Anterior cingulate cortex (tissue), 58 donors: ENCODE measurements around the gene SEMA6A.

Experiments used
- DNase-seq, 58 donors: peaks; one replicate each; lab custom pipeline; 2025; lab: John Stamatoyannopoulos, UW

SEMA6A gene

GRCh38 chr5:116576053-116576713, 1.6 kb upstream of the SEMA6A start:
- DNase-seq: peak in 52 of 58 donors; percentile 15 to 77 (median 54)

- peak in 18 of 58 donors; percentile 3 to 72 (median 36) for DNase-seq
Observed at GRCh38 chr5:116575326-116576052, 866 bp upstream of the SEMA6A start.

DNA sequence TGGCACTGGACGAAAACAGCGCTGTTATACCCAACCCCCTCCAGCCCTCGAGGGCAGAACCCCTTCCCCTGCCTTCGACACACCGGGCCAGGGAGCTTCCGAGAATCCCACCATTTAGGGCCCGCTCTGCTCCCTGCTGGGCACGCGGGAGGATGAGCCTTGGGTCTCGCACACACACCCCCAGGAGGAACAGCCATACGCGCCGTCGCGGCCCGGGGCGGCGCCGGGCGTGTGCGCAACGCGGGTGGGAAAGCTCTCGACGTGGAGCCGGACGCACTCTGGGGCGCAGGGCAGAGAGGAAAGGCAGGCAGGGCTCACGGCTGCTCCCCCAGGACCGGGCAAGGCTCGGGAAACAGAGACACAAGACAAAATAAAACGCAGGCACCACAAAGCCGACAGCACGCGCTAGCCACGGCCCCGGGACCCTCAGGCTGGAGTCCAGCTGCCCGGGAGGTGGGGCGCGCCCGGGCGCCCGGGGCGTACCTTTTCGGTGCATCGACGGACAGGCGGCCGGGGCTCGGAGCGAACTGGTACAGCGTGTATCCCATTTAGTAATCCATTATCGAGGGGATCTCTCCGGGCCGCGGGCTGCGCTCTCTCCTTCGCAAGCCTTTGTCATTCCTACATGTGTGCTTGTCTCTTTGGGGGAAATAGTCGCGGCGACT, 789 bp downstream of the SEMA6A start:
- peak in 29 of 58 donors; percentile 10 to 66 (median 45) for DNase-seq

DNA sequence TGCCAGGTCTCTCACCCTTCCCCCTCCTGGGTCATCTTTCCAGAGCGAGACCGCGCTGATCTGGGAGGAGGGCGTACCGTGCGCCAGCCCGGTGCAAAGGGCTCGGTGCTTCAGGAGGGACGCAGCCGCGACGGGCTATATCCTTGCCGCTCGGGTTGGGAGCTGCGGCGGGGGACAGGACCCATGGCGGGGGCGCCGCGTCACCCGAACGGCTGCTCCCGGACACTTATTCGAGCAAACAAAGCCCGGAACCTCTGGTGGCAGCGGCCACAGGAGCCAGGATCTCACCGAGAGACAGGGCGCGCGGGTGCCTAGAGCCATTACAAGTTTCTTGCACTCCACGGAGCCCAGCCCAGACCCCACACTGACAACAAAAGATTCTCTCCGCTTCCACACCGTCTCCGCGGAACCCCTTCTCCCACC, 1.3 kb downstream of the SEMA6A start:
- peak in 16 of 58 donors; percentile 33 to 68 (median 57) for DNase-seq

DNA sequence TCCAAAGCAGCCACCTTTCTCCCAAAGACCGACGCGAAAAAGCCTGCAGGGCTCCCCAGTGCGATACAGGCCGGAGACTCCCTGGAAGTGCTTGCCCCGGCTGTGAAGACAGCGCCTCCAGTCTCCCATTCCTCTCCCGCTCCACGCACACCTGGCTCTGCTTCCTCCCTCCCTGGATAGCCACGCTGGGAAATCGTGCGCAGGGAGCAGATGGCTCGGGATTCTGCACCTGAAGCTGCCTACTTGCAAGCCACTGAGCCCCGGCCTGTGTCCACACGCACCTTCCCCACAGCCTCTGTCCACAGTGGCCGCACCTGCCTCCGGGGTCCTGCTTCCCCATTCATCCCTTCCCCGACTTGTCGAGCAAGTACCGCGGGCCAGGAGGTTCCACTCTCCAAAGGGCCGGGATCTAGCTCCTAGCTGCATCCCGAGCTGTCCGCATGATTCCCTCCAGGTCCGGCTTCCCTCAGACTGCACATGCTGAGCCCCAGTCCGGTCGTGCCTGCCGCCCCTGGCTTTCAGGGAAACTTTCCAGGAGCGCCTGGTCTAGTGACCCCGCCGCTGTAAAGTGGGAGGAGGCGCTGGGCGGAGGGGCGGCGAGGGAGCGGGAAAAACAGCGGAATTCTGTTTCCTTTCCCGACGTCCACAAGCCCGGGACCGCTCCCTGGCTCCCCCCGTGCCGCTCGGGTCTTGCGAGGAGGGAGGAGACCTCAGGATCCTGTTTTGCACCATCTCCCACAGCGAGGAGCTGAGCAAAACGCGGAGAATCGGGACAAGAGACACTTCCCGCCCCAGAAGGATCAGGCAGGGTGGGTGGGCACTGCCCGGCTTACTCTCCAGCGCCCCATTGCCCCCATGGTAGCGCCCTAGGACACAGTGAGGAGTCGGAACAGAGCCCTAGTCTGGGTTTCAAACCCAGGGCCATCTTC, 2.0 kb downstream of the SEMA6A start:
- DNase-seq: peak in 48 of 58 donors; percentile 17 to 75 (median 53)

GRCh38 chr5:116571568-116572349, 2.9 kb downstream of the SEMA6A start:
- DNase-seq: peak in 4 of 58 donors; percentile 38 to 60 (median 52)

- no peak for DNase-seq
Observed at GRCh38 chr5:116569999-116570398, 4.6 kb downstream of the SEMA6A start.

DNA sequence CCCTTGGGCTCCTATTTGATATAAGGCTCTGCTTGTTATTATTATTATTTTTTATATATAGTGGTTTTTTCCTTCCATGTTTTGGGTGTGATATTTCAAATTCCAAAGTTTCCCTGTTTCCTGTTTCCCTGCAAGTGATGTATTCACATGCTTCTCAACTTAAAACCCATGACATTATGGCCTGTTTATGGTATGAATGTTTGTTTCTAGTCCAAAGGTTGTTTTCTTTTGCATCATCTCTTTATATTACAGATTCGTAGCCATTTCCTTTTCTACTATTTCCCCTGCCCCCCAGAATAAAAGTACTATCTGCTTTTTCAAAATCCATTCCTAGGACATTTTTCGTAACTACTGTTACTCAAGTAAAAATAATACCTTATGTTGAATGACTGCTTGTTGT, 7.5 kb downstream of the SEMA6A start:
- no peak for DNase-seq

- DNase-seq: no peak
Observed at GRCh38 chr5:116566251-116566650, 8.4 kb downstream of the SEMA6A start.

GRCh38 chr5:116564756-116565490, 9.7 kb downstream of the SEMA6A start:
- no peak for DNase-seq

DNA sequence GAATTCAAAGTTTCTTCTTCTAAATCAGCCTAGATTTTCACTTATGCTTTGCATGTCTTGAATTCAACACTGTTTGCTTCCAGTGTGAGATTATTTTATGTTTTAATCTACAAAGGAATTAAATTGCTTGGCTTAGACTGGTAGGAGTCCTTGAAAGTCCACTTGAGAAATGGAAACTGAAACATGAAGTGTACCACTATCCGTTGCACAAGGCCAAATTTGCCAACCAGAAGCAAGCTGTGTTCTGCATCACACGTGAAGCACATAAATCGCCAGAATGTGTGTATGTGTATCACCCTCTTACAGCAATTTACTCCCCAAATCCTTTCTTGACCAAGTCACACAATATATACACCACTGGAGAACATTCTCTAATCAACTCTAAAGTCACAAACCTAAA, 10.3 kb downstream of the SEMA6A start:
- DNase-seq: no peak

DNA sequence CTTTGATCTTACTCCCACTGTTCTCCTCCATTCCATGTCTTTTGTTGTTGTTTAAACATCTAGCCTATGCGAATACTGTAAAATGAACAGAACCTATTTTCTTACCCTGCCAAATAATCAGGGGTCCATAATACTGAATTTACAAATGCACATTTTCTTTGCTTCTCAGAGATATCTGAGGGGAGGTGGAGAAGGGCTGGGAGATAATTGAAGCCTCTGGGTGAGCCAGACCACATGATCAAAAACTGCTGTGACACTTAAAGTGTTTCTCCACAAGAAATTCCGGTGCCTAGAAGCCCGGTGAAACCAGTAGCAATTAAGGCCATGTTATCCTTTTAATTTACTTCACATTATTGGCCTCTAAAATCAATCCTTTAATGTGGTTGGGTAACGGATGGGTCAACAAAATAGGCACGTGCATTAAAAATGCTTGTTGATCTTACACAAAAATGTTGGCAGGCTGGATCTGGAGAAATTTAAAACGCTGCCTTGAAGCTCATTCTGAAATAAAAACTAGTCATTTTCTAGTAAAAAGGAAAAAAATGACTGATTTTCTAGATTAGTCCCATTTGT, 10.8 kb downstream of the SEMA6A start:
- no peak for DNase-seq

- no peak for DNase-seq
Observed at GRCh38 chr5:116562669-116563068, 12.0 kb downstream of the SEMA6A start.

GRCh38 chr5:116561658-116562057, 13.0 kb downstream of the SEMA6A start:
- DNase-seq: no peak

DNA sequence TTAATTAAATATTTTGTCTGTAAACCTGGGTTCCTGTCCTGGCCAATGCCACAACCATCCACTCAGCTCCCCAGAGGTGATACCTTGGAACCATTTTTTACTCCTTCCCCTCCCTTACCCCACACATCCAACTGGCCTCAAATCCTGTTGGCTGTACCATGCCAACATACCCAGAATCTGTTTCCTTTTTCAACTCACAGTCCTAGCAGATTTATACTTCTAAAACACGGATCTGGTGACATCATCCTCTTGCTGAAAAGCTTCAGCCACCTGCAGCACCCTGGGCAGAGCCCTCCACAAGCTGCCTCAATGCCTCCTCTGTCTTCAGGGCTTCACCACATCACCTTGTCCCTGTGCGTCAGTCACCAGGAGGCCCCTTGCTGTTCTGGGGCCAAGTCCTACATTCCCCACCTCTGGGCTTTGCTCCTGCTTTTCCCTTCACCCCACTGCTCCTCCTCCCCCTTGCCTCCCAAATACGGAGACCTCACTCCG, 14.9 kb downstream of the SEMA6A start:
- DNase-seq: no peak

DNA sequence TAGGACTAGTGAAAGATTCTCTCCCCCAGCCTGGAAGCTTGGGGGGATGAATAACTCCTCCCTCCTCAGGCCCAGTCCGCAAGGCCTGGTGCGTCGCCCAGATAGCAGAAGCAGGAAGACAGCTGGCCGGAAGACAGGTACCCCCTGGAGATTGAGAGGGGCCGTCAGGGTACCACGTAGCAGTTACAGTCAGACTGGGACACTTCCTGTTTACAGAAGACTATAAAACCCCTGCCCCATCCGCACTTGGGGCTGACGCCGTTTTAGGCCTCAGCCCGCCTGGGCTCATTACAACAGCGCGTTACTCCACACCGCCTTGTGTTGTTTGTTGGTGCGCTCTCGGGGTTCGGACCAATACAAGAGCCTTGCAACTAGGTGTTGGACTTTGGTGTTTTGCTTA, 15.4 kb downstream of the SEMA6A start:
- no peak for DNase-seq

DNA sequence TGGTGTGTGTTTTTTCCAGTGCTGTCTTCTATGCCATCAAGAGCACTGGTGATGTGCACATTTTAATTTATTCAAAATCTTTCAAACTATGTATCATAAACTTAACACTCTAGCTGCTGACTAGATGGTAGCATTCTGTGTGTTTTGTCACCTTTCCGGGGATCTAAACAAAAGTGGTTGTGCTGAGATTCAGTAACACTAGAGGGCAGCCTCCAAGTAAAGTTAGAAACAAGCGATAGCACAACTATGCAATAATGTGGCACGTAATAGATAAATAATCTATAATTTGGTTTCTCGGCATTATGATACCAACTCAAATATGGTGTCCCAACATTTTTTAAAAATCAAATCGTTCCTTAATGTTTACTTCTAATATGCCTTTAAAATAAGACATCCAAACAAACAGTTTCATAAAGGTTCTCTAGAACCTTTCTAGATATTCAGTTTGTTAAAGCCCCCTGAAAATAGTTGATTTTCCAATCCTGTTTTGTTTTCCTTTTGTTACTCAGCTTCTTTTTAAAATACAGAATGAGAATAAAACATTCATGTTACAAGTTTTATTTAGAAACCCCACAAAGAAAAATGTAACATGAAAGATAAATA, 16.9 kb downstream of the SEMA6A start:
- peak in 4 of 58 donors; percentile 8 to 40 (median 14) for DNase-seq

DNA sequence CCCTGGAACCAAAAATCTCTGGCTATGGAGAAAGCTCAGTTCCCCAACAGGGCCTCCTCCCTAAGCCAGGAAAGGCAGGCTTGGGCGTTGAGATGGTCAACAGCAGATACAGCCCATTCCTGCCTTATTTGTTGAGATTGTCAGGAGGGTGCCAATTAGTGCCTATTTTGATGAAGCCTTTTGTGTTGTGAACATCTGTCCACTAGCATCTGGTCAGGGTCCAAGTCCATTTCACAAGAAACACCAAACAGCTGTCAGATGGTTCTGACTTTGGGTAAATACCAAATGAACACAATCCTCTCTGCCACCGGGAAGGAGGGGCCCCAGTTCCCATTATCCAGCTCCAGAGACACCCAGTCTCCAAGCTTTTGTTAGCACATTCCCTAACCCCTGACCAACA, 19.9 kb downstream of the SEMA6A start:
- peak in 12 of 58 donors; percentile 8 to 50 (median 24) for DNase-seq
